ENCODE measurements around the gene STRN3.

DNA sequence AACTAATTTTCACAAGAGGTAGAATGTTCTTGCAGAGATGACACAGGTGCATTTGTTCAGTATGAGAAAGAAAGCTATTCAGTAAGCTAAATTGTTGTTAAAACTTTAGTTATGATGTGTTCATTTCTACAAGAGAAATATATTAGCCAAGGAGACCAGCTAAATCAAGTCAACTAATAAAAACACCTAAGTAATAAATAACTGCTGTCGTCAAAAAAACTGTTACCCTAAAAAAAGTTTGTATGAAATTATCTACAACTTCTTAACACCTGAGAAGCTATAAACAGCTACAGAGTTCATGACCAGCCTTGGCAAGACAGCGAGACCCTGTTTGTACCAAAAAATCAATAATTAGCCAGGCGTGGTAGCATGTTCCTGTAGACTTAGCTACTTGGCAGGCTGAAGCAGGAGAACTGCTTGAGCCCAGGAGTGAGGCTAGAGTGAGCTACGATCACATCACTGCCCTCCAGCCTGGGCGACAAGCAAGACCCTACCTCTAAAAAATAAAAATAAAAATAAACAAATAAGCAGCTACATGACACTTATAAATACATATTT is 68.3 kb downstream of the STRN3 start:
- TF ChIP-seq CTCF (IDR thresholded peaks at IDR 0.05) (no peak), POLR2A (IDR thresholded peaks at IDR 0.05) (no peak), POLR2AphosphoS5 (IDR thresholded peaks at IDR 0.05; ENCODE audit: insufficient read depth in 1 of 2, low read depth in 1 of 2) (no peak)

All from vagina (tissue), 2 donors.